ENCODE data around the gene SHROOM2.

DNA sequence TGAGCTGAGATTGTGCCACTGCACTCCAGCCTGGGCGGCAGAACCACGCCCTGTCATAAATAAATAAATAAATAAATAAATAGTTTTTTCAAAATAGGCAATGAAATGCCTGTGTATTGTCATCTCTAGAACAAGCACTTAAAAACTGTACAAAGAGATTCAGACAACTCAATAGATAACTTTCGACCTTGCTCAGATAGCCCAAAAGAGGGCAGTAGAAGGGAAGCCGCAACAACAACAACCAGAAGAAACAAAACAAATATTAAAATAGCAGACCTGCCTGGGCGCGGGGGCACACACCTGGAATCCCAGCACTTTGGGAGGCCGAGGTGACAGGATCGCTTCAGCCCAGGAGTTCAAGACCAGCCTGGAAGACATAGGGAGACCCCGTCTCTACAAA, 171.5 kb downstream of the SHROOM2 start:
- TF ChIP-seq RAD21 (IDR thresholded peaks at IDR 0.05; ENCODE audit: low read length) (no peak), MXI1 (IDR thresholded peaks at IDR 0.05; ENCODE audit: borderline replicate concordance, low read depth, low read length) (no peak), SMC3 (IDR thresholded peaks at IDR 0.05; ENCODE audit: low read depth, low read length) (no peak), RFX5 (IDR thresholded peaks at IDR 0.05; ENCODE audit: low read depth, low read length) (no peak), MAZ (IDR thresholded peaks at IDR 0.05; ENCODE audit: borderline replicate concordance, low read depth, low read length) (no peak), POLR2A (IDR thresholded peaks at IDR 0.05; ENCODE audit: low read depth, low read length) (no peak), CEBPB (IDR thresholded peaks at IDR 0.05; ENCODE audit: low read depth, low read length) (no peak)
- TF ChIP-seq, protein P1, sequence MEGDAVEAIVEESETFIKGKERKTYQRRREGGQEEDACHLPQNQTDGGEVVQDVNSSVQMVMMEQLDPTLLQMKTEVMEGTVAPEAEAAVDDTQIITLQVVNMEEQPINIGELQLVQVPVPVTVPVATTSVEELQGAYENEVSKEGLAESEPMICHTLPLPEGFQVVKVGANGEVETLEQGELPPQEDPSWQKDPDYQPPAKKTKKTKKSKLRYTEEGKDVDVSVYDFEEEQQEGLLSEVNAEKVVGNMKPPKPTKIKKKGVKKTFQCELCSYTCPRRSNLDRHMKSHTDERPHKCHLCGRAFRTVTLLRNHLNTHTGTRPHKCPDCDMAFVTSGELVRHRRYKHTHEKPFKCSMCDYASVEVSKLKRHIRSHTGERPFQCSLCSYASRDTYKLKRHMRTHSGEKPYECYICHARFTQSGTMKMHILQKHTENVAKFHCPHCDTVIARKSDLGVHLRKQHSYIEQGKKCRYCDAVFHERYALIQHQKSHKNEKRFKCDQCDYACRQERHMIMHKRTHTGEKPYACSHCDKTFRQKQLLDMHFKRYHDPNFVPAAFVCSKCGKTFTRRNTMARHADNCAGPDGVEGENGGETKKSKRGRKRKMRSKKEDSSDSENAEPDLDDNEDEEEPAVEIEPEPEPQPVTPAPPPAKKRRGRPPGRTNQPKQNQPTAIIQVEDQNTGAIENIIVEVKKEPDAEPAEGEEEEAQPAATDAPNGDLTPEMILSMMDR (conservative IDR thresholded peaks at IDR 0.05; ENCODE audit: low read depth, low read length), result no peak
- TF ChIP-seq, protein P2, sequence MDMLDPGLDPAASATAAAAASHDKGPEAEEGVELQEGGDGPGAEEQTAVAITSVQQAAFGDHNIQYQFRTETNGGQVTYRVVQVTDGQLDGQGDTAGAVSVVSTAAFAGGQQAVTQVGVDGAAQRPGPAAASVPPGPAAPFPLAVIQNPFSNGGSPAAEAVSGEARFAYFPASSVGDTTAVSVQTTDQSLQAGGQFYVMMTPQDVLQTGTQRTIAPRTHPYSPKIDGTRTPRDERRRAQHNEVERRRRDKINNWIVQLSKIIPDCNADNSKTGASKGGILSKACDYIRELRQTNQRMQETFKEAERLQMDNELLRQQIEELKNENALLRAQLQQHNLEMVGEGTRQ (IDR thresholded peaks at IDR 0.05; ENCODE audit: low read depth, low read length), result no peak
